ENCODE measurements around the gene FKBP2. TPM values are rescaled to one million over a fixed set of nuclear protein-coding genes. Genes with fewer than 3 reads are reported as not detected.

The FKBP2 gene
- total RNA-seq, 2 experiments from 2014 or later, result 17.2 to 20.0 TPM

DNA sequence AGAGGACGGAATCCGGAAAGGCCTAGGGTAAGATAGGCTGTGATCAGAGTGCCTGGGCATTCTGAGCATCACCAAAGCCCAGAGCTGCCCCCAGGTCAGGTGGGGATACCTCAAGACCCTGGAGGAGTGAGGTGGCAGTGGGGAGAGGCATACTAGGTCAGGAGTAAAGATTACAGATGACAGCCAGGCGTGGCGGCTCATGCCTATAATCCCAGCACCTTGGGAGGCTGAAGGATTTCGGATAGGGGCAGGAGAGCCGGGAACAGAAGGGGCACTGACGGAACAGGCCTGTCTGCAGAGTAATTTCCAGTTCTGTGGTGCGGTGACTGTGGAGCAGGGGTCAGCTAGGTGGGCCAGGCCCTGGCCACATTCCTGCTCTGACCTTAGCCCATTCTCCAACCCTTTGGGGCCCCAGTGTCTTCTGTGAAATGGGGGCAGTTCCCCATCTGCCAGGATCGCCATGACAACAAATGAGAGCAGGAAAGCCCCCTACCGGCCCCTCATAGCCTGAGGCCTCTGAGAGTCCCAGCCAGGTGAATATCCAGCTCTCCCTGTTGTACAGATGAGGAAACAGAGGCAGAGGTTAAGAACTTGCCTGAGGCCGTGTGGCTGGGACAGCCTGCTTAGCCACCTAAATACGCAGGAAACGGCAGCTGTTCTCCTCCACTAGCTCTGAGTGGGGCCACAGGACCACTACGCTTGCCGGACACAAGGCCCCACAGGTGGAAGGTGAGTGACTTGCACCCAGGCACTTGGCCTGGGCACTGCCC lies 34.3 kb downstream of the FKBP2 start:
- Mint-ChIP-seq H3K27me3 (ENCODE audit: low read depth) (no peaks in the 10 kb centered on the region), H3K4me3 (no peak overlapping the region), H3K36me3 (ENCODE audit: low read depth) (peaks cover 6% of the 10 kb centered on the region), H3K9me3 (no peaks in the 10 kb centered on the region), H3K27ac (no peak overlapping the region), H3K4me1 (ENCODE audit: low read depth) (peaks cover 7% of the 10 kb centered on the region)
- CTCF ChIA-PET, result interaction anchor here (0.7 to 2.7 kb wide), 4 partner anchors 12 to 29 kb away, joined by 3 to 8 read pairs (median 4); no protein-coding TSS in a partner anchor
- intact Hi-C loops (cut with micrococcal nuclease), result no loop called here
- no peak for DNase-seq

DNA sequence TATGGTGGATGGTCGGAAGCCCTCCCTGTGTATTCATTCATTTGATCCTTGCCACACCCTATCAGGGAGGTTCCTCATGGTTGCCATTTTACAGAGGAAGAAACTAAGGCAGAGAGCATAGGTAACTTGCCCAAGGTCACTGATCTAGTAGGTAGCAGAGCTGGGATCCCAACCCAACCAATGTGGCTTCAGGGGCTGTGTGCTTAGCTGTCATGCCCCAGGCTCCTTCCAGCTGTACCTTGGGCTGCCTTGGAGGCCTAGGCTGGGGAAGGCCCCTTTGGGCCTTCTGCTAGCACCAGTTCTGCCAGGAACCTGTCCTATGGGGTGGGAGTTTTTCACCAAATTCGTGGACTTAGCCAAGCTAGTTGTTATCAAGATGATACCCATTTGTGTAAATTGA lies 34.9 kb downstream of the FKBP2 start:
- no peaks in the 10 kb centered on the region for H3K9me3 Mint-ChIP-seq
- no peak overlapping the region for H3K4me3 Mint-ChIP-seq
- no peak overlapping the region for H3K27ac Mint-ChIP-seq
- no peak for DNase-seq
- intact Hi-C loops (cut with micrococcal nuclease), result no loop called here
- H3K36me3 Mint-ChIP-seq (ENCODE audit: low read depth), result peaks cover 6% of the 10 kb centered on the region
- no peaks in the 10 kb centered on the region for H3K27me3 Mint-ChIP-seq (ENCODE audit: low read depth)
- peaks cover 7% of the 10 kb centered on the region for H3K4me1 Mint-ChIP-seq (ENCODE audit: low read depth)
- CTCF ChIA-PET, result interaction anchor here (0.9 to 2.7 kb wide), 3 partner anchors 25 to 28 kb away, joined by 3 to 8 read pairs (median 4); no protein-coding TSS in a partner anchor

- Mint-ChIP-seq H3K27ac (no peak overlapping the region), H3K4me1 (ENCODE audit: low read depth) (peaks cover 7% of the 10 kb centered on the region), H3K4me3 (no peak overlapping the region), H3K36me3 (ENCODE audit: low read depth) (peaks cover 7% of the 10 kb centered on the region), H3K27me3 (ENCODE audit: low read depth) (no peaks in the 10 kb centered on the region), H3K9me3 (no peaks in the 10 kb centered on the region)
- intact Hi-C loops (cut with micrococcal nuclease), result no loop called here
- DNase-seq, result no peak
- CTCF ChIA-PET, result interaction anchor here (1.1 to 1.7 kb wide), 2 partner anchors 28 to 71 kb away, joined by 3 to 4 read pairs; no protein-coding TSS in a partner anchor
Measured at GRCh38 chr11:64276653-64277431, 35.9 kb downstream of the FKBP2 start.

DNA sequence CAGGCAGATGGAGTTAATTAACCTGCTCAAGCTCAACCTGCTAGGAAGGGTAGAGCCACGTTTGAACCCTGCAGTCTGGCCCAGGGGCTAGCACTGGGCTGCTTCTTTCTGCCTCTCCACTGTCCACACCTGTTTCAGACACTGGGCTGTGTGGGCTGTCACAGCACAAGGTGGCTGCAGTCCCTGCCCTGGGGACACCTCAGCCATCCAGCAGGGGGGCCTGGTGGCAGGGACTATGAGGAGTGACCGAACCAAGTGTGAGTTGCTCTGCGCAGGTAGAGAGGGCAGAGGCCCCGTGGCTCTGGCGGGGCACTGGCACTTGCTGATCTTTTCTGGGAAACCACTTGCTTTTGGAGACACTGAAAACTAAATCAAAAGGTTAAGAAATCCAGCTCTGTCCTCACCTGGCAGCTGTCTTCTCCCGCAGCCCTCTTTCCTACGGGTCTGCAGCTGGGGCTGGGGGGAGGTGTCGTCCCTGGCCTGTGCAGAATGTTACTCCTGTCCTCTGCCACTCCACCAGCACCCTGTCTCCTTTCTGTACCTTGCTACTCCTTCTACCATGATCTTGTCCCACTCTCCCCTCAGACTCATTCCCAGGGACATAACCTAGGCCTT lies 37.8 kb downstream of the FKBP2 start:
- Mint-ChIP-seq H3K36me3 (ENCODE audit: low read depth) (peaks cover 11% of the 10 kb centered on the region), H3K27ac (no peak overlapping the region), H3K4me3 (no peak overlapping the region), H3K27me3 (ENCODE audit: low read depth) (no peaks in the 10 kb centered on the region), H3K4me1 (ENCODE audit: low read depth) (peaks cover 7% of the 10 kb centered on the region), H3K9me3 (no peaks in the 10 kb centered on the region)
- intact Hi-C loops (cut with micrococcal nuclease), result no loop called here
- no peak for DNase-seq
- CTCF ChIA-PET, result interaction anchor here (0.6 to 1.6 kb wide), 2 partner anchors 23 to 133 kb away, joined by 4 to 5 read pairs; no protein-coding TSS in a partner anchor

DNA sequence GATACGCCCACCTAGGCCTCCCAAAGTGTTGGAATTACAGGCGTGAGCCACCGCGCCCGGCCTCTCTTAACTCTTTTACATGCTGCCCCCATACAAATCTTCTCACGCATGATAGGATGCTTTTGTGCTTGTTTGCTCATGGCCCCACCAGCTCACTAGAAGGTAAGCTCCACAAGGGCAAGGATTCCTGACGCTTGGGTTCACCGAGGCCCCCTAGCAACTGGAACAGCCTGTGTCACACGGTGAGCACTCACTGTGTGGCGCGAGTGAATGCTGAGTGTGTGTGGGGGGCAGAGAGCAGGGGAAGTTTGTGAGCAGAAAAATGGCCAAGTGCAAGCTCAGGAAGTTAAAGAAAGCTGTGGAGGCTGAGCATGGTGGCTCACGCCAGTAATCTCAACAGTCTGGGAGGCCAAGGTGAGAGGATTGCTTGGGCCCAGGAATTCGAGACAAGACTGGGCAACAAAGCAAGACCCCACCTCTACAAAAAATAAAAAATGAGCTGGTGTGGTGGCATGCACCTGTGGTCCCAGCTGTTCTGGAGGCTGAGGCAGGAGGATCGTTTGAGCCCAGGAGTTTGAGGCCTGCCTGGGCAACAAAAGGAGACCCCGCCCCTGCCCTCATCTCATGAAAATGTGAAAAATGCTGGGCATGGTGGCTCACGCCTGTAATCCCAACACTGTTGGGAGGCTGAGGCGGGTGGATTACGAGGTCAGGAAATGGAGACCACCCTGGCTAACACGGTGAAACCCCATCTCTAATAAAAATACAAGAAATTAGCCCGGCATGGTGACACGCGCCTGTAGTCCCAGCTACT lies 41.3 kb downstream of the FKBP2 start:
- Mint-ChIP-seq H3K9me3 (no peaks in the 10 kb centered on the region), H3K4me1 (ENCODE audit: low read depth) (peaks cover 17% of the 10 kb centered on the region)

DNA sequence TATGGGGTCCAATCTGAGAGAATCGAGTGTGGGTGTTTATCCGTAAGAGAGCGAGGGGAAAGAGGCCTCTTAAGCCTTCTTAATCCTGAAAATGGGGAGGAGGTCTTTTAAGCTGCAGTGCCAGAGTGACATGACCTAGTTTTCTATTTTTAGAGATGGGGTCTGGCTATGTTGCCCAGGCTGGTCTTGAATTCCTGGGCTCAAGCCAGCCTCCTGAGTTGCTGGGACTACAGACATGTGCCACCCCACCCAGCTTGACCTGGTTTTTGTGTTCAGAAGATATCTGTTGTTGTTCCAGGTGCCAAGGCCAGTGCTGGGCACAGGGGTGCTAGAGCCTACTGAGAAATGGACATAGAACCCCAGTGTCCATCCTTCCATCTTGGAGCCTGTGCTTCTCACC lies 42.2 kb downstream of the FKBP2 start:
- CTCF ChIA-PET, result interaction anchor here (1.2 to 3.1 kb wide), 3 partner anchors 18 to 77 kb away, joined by 4 to 12 read pairs (median 6); partner anchors contain the start of gene FERMT3
- intact Hi-C loops (cut with micrococcal nuclease), result no loop called here
- peaks cover 17% of the 10 kb centered on the region for H3K4me1 Mint-ChIP-seq (ENCODE audit: low read depth)
- peak overlapping the region; percentile 30 for H3K27ac Mint-ChIP-seq
- peak overlapping the region; percentile 80 for H3K4me3 Mint-ChIP-seq
- H3K9me3 Mint-ChIP-seq, result no peaks in the 10 kb centered on the region
- no peak for DNase-seq
- H3K27me3 Mint-ChIP-seq (ENCODE audit: low read depth), result no peaks in the 10 kb centered on the region
- peaks cover 11% of the 10 kb centered on the region for H3K36me3 Mint-ChIP-seq (ENCODE audit: low read depth)

More for the DNA sequence above, 41.3 kb downstream of the FKBP2 start:
- no peak overlapping the region for H3K27ac Mint-ChIP-seq
- peaks cover 11% of the 10 kb centered on the region for H3K36me3 Mint-ChIP-seq (ENCODE audit: low read depth)
- no peak for DNase-seq
- H3K4me3 Mint-ChIP-seq, result no peak overlapping the region
- CTCF ChIA-PET, result interaction anchor here (0.8 to 1.4 kb wide), 2 partner anchors 18 to 20 kb away, joined by 6 to 8 read pairs; no protein-coding TSS in a partner anchor
- no peaks in the 10 kb centered on the region for H3K27me3 Mint-ChIP-seq (ENCODE audit: low read depth)
- intact Hi-C loops (cut with micrococcal nuclease), result no loop called here

DNA sequence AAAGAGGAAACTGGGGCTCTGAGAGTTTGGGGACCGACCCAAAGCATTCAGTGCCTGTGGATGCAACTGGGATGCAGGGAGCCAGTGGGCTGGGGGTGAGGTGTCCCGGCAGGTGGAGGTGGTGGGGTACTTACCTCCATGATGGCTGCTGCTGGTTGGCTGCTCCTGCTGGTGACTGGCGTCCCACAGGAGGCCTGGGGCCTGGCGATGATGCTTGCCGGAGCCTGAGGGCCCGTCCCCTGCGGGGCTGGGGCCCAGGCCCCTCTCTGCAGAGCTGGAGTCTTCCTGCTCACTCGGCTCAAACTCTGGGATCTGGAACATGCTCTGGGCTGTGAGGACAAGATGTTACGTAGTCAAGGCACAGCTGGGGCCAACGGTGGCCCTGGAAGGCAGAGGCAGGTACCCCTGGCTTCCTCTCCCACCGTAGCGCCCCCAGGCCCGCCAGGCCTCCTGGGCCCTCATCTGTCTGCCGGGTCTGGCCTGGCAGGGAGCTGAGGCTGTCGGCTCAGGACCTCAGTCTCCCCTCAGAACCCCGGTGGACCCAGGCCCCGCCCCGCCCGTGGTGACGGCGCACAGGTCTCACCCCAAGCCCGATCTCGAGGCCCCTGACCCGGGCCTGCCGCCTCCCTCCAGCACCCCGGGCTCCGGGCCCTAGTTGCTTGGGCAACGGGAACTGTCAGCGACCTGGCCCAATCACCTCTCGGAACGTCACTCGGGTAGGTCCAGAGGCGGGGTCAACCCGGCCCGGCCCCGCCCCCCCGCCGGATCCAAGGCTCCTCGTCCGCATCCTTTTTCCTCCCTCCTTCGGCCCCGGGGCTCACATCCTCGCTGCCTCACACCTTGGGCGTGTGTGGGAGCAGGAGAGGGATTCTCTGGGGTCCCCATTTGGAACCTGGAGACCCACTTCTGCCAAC lies 43.4 kb downstream of the FKBP2 start, which contains the start of gene BAD:
Gene BAD, minus strand, starts transcription at position 618 of the 914 bp plus-strand sequence. Its CDS starts 297 bp downstream, at position 321.
- H3K36me3 Mint-ChIP-seq (ENCODE audit: low read depth), result peaks cover 5% of the 10 kb centered on the region
- no peaks in the 10 kb centered on the region for H3K9me3 Mint-ChIP-seq
- intact Hi-C loops (cut with micrococcal nuclease), result loop anchor here (1.0 to 2.0 kb wide), 3 partner anchors 38 to 58 kb away; partner anchors contain the start of genes FKBP2, NUDT22, PPP1R14B and TRPT1
- peak within 1 kb of the TSS; percentile 90 for H3K27ac Mint-ChIP-seq
- no peaks in the 10 kb centered on the region for H3K27me3 Mint-ChIP-seq (ENCODE audit: low read depth)
- H3K4me3 Mint-ChIP-seq, result peak within 1 kb of the TSS; percentile 82
- peak; percentile 95 for DNase-seq
- CTCF ChIA-PET, result interaction anchor here (0.8 to 3.1 kb wide), 5 partner anchors 17 to 78 kb away, joined by 4 to 12 read pairs (median 5); partner anchors contain the start of gene FERMT3
- H3K4me1 Mint-ChIP-seq (ENCODE audit: low read depth), result peaks cover 17% of the 10 kb centered on the region

DNA sequence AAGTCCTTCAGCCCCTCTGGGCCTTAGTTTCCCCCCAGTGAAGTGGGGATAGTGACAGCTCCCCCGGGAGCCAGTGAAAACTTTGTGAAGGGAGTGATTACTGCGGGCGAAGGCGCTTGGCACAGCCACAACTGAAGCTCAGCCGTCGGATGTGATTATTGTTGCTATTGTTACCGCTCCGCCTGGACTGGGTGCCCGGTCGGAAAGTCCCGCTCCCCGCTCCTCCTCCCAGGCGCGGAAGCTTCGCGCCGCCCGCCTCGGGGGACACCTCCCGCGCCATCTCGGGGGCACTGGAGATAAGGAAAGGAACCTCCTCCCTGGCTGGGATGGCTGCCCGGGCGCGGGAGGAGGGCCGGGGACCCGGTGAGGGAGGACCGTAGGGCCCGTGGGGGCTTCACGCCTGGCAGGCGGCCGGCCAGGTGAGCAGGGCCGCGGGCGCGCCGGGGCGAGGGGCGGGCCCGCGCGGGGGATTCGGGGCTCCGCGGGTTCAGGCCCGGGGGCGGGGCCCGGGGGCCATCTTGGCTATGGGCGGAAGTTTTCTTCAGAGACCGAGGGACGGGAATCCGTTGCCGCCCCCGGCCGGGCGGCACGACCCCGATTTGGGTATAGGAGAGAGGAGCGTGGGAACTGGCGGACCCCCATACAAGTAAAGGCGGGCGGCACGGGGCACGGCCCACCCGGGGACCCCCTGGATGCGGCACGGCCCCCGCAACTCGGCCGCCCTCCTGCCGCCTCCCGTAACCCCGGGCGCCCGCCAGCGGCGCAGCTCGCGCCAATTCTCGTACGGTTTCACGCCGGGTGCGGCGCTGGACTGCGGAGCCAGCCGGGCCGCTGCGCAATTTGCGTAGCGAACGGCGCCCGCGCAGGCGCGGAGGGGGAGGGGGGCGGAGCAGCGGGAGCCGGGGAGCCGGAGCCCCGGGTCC lies 44.3 kb downstream of the FKBP2 start, which contains the start of gene GPR137:
Gene GPR137, plus strand, starts transcription at position 887 of the 923 bp plus-strand sequence. CDS start 677 bp downstream, outside the sequence.
- Mint-ChIP-seq H3K9me3 (no peaks in the 10 kb centered on the region), H3K36me3 (ENCODE audit: low read depth) (peaks cover 5% of the 10 kb centered on the region), H3K27me3 (ENCODE audit: low read depth) (no peaks in the 10 kb centered on the region), H3K27ac (peak within 1 kb of the TSS; percentile 90), H3K4me1 (ENCODE audit: low read depth) (peaks cover 17% of the 10 kb centered on the region), H3K4me3 (peak within 1 kb of the TSS; percentile 82)
- CTCF ChIA-PET, result interaction anchor here (0.8 to 3.1 kb wide), 5 partner anchors 16 to 79 kb away, joined by 3 to 12 read pairs (median 5); partner anchors contain the start of gene FERMT3
- DNase-seq, result peak; percentile 87
- intact Hi-C loops (cut with micrococcal nuclease), result loop anchor here (1.0 to 2.0 kb wide), 7 partner anchors 15 to 78 kb away; partner anchors contain the start of genes ESRRA, FKBP2, NUDT22 and PPP1R14B

GRCh38 chr11:64285885-64286800 lies 45.2 kb downstream of the FKBP2 start:
- no peaks in the 10 kb centered on the region for H3K9me3 Mint-ChIP-seq
- peaks cover 7% of the 10 kb centered on the region for H3K27me3 Mint-ChIP-seq (ENCODE audit: low read depth)
- intact Hi-C loops (cut with micrococcal nuclease), result loop anchor here (1.0 to 2.0 kb wide), 5 partner anchors 16 to 79 kb away; partner anchors contain the start of genes ESRRA, FKBP2 and PRDX5
- DNase-seq, result peak; percentile 44
- CTCF ChIA-PET, result interaction anchor here (1.0 to 3.1 kb wide), 5 partner anchors 15 to 48 kb away, joined by 3 to 12 read pairs (median 3); no protein-coding TSS in a partner anchor
- peaks cover 4% of the 10 kb centered on the region for H3K36me3 Mint-ChIP-seq (ENCODE audit: low read depth)
- H3K27ac Mint-ChIP-seq, result peak overlapping the region; percentile 22
- H3K4me1 Mint-ChIP-seq (ENCODE audit: low read depth), result peaks cover 21% of the 10 kb centered on the region
- H3K4me3 Mint-ChIP-seq, result peak overlapping the region; percentile 71

All from activated naive CD4-positive, alpha-beta T cell treated with anti-CD3 and anti-CD28 coated beads for 36 hours (primary cell).